HUES6 (cell line): ENCODE data around the gene HIPK2.

Experiments
- H3K27ac ChIP-seq: 2 replicates; pipeline ENCODE4 v1.7.0; 2013; ENCODE audit warnings: low read depth, mild to moderate bottlenecking, low read length, inconsistent platforms
- H3K27me3 ChIP-seq: 2 replicates; pipeline ENCODE4 v1.6.1; 2013; ENCODE audit warnings: low read length; ENCODE audit not compliant: control insufficient read depth, insufficient read depth
- H3K36me3 ChIP-seq: 2 replicates; pipeline ENCODE4 v1.6.1; 2013; ENCODE audit warnings: low read length; ENCODE audit not compliant: control insufficient read depth, insufficient read depth
- H3K4me1 ChIP-seq: 2 replicates; pipeline ENCODE4 v1.6.1; 2013; ENCODE audit warnings: low read length; ENCODE audit not compliant: control insufficient read depth, insufficient read depth
- H3K4me3 ChIP-seq: 2 replicates; pipeline ENCODE4 v1.5.1; 2013; ENCODE audit warnings: low read depth, low read length
- H3K9ac ChIP-seq: one replicate; pipeline ENCODE4 v1.6.1; 2013; ENCODE audit warnings: mild to moderate bottlenecking, low read length
- H3K9me3 ChIP-seq: 2 replicates; pipeline ENCODE4 v1.6.1; 2013; ENCODE audit warnings: low read depth, low read length; ENCODE audit not compliant: control insufficient read depth, insufficient read depth

HIPK2 gene

GRCh38 chr7:139635526-139636302, 142.1 kb downstream of the HIPK2 start:
- Histone ChIP-seq H3K27me3 (no peaks in the 10 kb centered on the region), H3K36me3 (peaks cover 7% of the 10 kb centered on the region)

GRCh38 chr7:139634087-139634486, 143.7 kb downstream of the HIPK2 start:
- Histone ChIP-seq H3K27ac (no peak overlapping the region), H3K9me3 (peaks cover 2% of the 10 kb centered on the region; the same call in 1 of the 2 replicates), H3K9ac (no peak overlapping the region), H3K4me3 (no peak overlapping the region), H3K27me3 (no peaks in the 10 kb centered on the region), H3K4me1 (no peaks in the 10 kb centered on the region), H3K36me3 (peaks cover 10% of the 10 kb centered on the region)

More at GRCh38 chr7:139635526-139636302, 142.1 kb downstream of the HIPK2 start:
- H3K4me1 ChIP-seq = no peaks in the 10 kb centered on the region
- H3K4me3 ChIP-seq = no peak overlapping the region
- H3K9me3 ChIP-seq = peaks cover 2% of the 10 kb centered on the region; the same call in 1 of the 2 replicates
- no peak overlapping the region for H3K27ac ChIP-seq
- no peak overlapping the region for H3K9ac ChIP-seq

- H3K4me1 ChIP-seq = no peaks in the 10 kb centered on the region; the same call in 1 of the 2 replicates
- no peak overlapping the region for H3K27ac ChIP-seq
- H3K9ac ChIP-seq = no peak overlapping the region
- no peaks in the 10 kb centered on the region for H3K27me3 ChIP-seq
- peaks cover 21% of the 10 kb centered on the region for H3K36me3 ChIP-seq
- no peak overlapping the region for H3K4me3 ChIP-seq
- H3K9me3 ChIP-seq = peaks cover 2% of the 10 kb centered on the region; the same call in 1 of the 2 replicates
These were observed 146.2 kb downstream of the HIPK2 start for GRCh38 chr7:139631520-139632031.

GRCh38 chr7:139630643-139631519, 146.9 kb downstream of the HIPK2 start:
- Histone ChIP-seq H3K4me1 (no peaks in the 10 kb centered on the region; the same call in 1 of the 2 replicates), H3K27ac (no peak overlapping the region), H3K9ac (no peak overlapping the region), H3K4me3 (no peak overlapping the region), H3K9me3 (no peaks in the 10 kb centered on the region), H3K27me3 (no peaks in the 10 kb centered on the region), H3K36me3 (peaks cover 24% of the 10 kb centered on the region)

DNA sequence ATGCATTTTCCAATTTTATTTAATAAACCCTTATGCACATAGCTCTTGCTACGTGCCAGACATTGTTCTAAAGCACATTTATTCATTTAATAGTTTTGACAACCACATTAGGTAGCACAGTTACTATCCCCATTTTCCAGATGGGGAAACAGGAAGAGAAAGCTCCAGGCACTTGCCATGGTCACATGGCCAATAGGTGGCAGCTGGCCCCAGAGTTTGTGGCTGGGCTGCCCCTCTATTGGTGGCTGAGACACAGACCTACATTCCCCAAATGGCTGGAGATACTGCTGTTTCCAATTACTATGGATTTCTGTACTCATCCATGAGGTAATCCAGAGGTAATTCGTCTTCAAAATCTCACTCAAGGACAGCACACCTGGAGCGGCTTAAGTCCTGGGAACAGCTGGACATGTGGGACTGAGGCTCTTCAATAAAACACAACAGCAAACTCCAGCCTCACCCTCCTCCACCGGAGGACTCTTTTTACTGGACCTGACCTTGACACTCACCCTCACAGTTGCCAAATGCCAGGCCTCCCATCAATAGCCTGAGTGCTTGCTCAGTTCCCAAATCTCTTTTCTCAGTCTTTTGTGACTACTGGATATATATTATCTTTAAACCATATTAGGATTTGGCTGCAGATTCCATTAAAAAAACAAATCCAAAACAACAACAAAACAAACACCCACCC, 148.3 kb downstream of the HIPK2 start:
- Histone ChIP-seq H3K4me1 (no peaks in the 10 kb centered on the region; the same call in 1 of the 2 replicates), H3K36me3 (peaks cover 31% of the 10 kb centered on the region), H3K27ac (no peak overlapping the region), H3K9me3 (no peaks in the 10 kb centered on the region), H3K27me3 (no peaks in the 10 kb centered on the region), H3K4me3 (no peak overlapping the region), H3K9ac (no peak overlapping the region)

GRCh38 chr7:139627831-139628230, 150.0 kb downstream of the HIPK2 start:
- Histone ChIP-seq H3K4me3 (no peak overlapping the region), H3K27me3 (no peaks in the 10 kb centered on the region), H3K27ac (no peak overlapping the region), H3K9me3 (no peaks in the 10 kb centered on the region), H3K36me3 (peaks cover 31% of the 10 kb centered on the region), H3K4me1 (no peaks in the 10 kb centered on the region; the same call in none of the 2 replicates), H3K9ac (no peak overlapping the region)

DNA sequence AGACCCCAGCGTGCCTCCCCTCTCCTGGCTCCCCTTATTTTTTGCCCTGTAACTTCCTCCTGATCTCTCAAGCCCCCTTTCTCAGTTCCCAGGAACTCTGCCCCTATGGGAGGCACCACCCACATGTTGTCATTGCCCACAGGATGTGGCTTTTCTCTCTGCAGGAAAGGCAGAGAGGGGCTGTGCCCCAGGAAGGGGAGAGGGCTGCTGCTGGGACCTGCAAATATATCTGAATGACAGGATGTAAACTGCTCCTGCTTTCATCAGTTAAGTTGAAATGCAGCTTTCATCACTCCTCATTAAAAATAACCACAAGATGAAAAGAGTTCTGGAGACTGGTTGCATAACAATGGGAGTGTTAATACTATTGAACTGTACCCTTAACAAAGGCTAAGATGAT, 151.0 kb downstream of the HIPK2 start:
- peaks cover 31% of the 10 kb centered on the region for H3K36me3 ChIP-seq
- no peaks in the 10 kb centered on the region for H3K27me3 ChIP-seq
- H3K9me3 ChIP-seq = no peaks in the 10 kb centered on the region
- no peak overlapping the region for H3K27ac ChIP-seq
- no peak overlapping the region for H3K4me3 ChIP-seq
- no peaks in the 10 kb centered on the region; the same call in none of the 2 replicates for H3K4me1 ChIP-seq
- H3K9ac ChIP-seq = no peak overlapping the region

DNA sequence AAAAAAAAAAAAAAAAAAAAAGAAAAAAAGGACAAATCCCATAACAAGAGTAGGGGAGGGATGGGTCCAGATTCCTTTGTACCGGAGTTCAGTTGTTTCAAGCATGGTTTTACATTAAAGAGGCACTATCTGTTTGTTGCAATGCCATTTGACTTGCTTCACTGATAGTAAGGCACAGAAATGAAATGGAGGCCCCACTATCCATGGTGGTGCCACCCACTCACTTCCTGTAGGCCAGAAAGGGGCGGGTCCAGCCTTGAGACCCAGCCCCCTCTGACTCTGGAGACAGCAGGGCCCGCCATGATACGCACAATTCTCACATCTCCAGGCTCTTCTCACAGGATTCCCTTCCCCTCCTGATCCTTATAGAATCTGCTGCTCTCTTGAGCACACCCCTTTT, 154.3 kb downstream of the HIPK2 start:
- Histone ChIP-seq H3K27ac (no peak overlapping the region), H3K9ac (no peak overlapping the region), H3K4me3 (no peak overlapping the region), H3K4me1 (no peaks in the 10 kb centered on the region; the same call in none of the 2 replicates), H3K36me3 (peaks cover 24% of the 10 kb centered on the region), H3K27me3 (no peaks in the 10 kb centered on the region), H3K9me3 (no peaks in the 10 kb centered on the region)

- no peaks in the 10 kb centered on the region for H3K27me3 ChIP-seq
- H3K4me3 ChIP-seq = no peak overlapping the region
- H3K36me3 ChIP-seq = peaks cover 23% of the 10 kb centered on the region
These were observed 157.0 kb downstream of the HIPK2 start for GRCh38 chr7:139620676-139621344.

GRCh38 chr7:139619367-139619657, 158.5 kb downstream of the HIPK2 start:
- Histone ChIP-seq H3K36me3 (peaks cover 16% of the 10 kb centered on the region), H3K4me1 (no peaks in the 10 kb centered on the region; the same call in 1 of the 2 replicates), H3K9me3 (no peaks in the 10 kb centered on the region), H3K9ac (no peak overlapping the region), H3K27me3 (no peaks in the 10 kb centered on the region), H3K27ac (no peak overlapping the region), H3K4me3 (no peak overlapping the region)

More at GRCh38 chr7:139620676-139621344, 157.0 kb downstream of the HIPK2 start:
- Histone ChIP-seq H3K9me3 (no peaks in the 10 kb centered on the region), H3K4me1 (no peaks in the 10 kb centered on the region; the same call in 1 of the 2 replicates), H3K27ac (no peak overlapping the region), H3K9ac (no peak overlapping the region)
